SU-DHL-6 (cell line): Measurements from ENCODE around the gene DCD.

Experiments
- H2AFZ ChIP-seq: fragments of 200-600 bp; sonication (generic); 2 replicates; pipeline ENCODE4 v1.6.1; 2014; ENCODE audit warnings: low read depth, mild to moderate bottlenecking, moderate library complexity, mixed read lengths, antibody characterized with exemption, low read length; ENCODE audit not compliant: severe bottlenecking
- H3F3A ChIP-seq: fragments of 200-600 bp; shearing (Covaris generic); 2 replicates; pipeline ENCODE4 v1.6.0; 2016; ENCODE audit warnings: antibody characterized with exemption, mild to moderate bottlenecking; ENCODE audit not compliant: insufficient read depth
- H3K27ac ChIP-seq: fragments of 200-600 bp; sonication (generic); 2 replicates; pipeline ENCODE4 v1.5.1; 2016; ENCODE audit warnings: low read depth, mild to moderate bottlenecking, low read length, moderate library complexity, mixed read lengths
- H3K27me3 ChIP-seq: fragments of 200-600 bp; sonication (generic), shearing (Covaris generic); 2 replicates; pipeline ENCODE4 v1.6.0; 2014; ENCODE audit warnings: mild to moderate bottlenecking, low read length
- H3K36me3 ChIP-seq: fragments of 200-600 bp; sonication (generic); 2 replicates; pipeline ENCODE4 v1.6.1; 2014; ENCODE audit warnings: mild to moderate bottlenecking, low read length, mixed read lengths
- H3K4me2 ChIP-seq: fragments of 300-600, 200-600 bp; shearing (Covaris generic), sonication (generic); 2 replicates; pipeline ENCODE4 v1.6.0; 2014; ENCODE audit warnings: low read length, low read depth, mild to moderate bottlenecking; ENCODE audit not compliant: poor library complexity, severe bottlenecking
- H3K4me3 ChIP-seq: fragments of 200-600 bp; sonication (generic); 2 replicates; pipeline ENCODE4 v1.5.1; 2014; ENCODE audit warnings: antibody characterized with exemption, low read length, mild to moderate bottlenecking, mixed read lengths; ENCODE audit not compliant: insufficient read depth, poor library complexity, severe bottlenecking
- H3K79me2 ChIP-seq: fragments of 200-600 bp; sonication (generic); 2 replicates; pipeline ENCODE4 v1.6.1; 2014; ENCODE audit warnings: mild to moderate bottlenecking, low read length, moderate library complexity; ENCODE audit not compliant: insufficient read depth
- H3K9ac ChIP-seq: fragments of 200-600 bp; sonication (generic); 2 replicates; pipeline ENCODE4 v1.7.0; 2014; ENCODE audit warnings: mild to moderate bottlenecking, low read length
- H3K9me2 ChIP-seq: fragments of 200-600 bp; sonication (generic); replicated peaks from 2 replicates; pipeline ENCODE4 v1.6.1; 2014; ENCODE audit warnings: low read length; ENCODE audit not compliant: insufficient read depth
- H3K9me3 ChIP-seq: fragments of 200-600 bp; sonication (generic); 2 replicates; pipeline ENCODE4 v1.6.1; 2014; ENCODE audit warnings: low read length, mixed read lengths; ENCODE audit not compliant: insufficient read depth
- H4K20me1 ChIP-seq: fragments of 200-600 bp; sonication (generic); 2 replicates; pipeline ENCODE4 v1.6.1; 2014; ENCODE audit warnings: low read depth, mild to moderate bottlenecking, antibody characterized with exemption, low read length, moderate library complexity, mixed read lengths
- CTCF ChIP-seq: fragments of 200-600 bp; sonication (generic); IDR thresholded peaks from one replicate; pipeline ENCODE4 v1.5.1; 2017; ENCODE audit warnings: antibody characterized with exemption, mild to moderate bottlenecking, low read length, moderate library complexity; ENCODE audit not compliant: insufficient read depth, poor library complexity, severe bottlenecking
- EZH2phosphoT487 ChIP-seq: fragments of 200-600 bp; sonication (generic), shearing (Covaris generic); conservative IDR thresholded peaks from 2 replicates; pipeline ENCODE4 v1.6.1; 2018; ENCODE audit warnings: mild to moderate bottlenecking, antibody characterized with exemption, low read length, moderate library complexity, mixed read lengths

DCD gene

DNA sequence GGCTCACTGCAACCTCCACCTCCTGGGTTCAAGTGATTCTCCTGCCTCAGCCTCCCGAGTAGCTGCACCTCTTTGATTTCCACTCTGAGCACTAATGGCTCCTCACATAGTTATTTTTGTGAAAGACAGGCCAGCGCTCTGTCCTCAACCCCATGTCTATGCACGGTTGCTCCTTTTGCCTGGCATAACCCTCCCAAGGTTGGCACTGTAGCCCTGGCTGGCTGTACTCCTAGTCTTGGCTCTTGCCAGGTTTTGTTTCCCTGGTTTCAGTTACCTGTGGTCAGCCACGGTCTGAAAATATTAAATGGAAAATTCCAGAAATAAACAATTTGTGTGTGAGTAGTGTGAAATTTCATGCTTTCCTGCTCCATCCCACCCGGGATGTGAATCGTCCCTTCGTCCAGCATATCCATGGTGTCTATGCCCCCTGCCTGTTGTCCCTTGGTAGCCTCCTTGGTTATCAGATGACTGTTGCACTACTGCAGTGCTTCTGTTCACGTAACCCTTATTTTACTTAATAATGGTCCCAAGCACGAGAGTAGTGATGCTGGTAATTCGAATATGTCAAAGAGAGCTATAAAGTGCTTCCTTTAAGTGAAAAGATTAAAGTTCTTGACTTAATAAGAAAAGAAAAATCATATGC is 12.3 kb upstream of the DCD start:
- H3K27me3 ChIP-seq = no peaks in the 10 kb centered on the region
- TF ChIP-seq CTCF (no peak), EZH2phosphoT487 (no peak)
- no peaks in the 10 kb centered on the region for H4K20me1 ChIP-seq

GRCh38 chr12:54658306-54659264 is 10.4 kb upstream of the DCD start:
- Histone ChIP-seq H3K79me2 (no peaks in the 10 kb centered on the region), H3K27me3 (no peaks in the 10 kb centered on the region), H3K9ac (no peak overlapping the region), H3K4me3 (no peak overlapping the region), H3K36me3 (no peaks in the 10 kb centered on the region), H3K27ac (no peak overlapping the region), H3F3A (no peaks in the 10 kb centered on the region), H3K9me2 (no peaks in the 10 kb centered on the region), H4K20me1 (no peaks in the 10 kb centered on the region), H3K4me2 (no peak overlapping the region), H3K9me3 (no peaks in the 10 kb centered on the region), H2AFZ (no peak overlapping the region)
- no peak for TF ChIP-seq EZH2phosphoT487
- TF ChIP-seq CTCF = peak; percentile 68

More for the DNA sequence above, 12.3 kb upstream of the DCD start:
- Histone ChIP-seq H3K4me3 (no peak overlapping the region), H3K36me3 (no peaks in the 10 kb centered on the region), H3K27ac (no peak overlapping the region), H3K4me2 (no peak overlapping the region), H3K9me3 (no peaks in the 10 kb centered on the region), H3F3A (no peaks in the 10 kb centered on the region), H3K9ac (no peak overlapping the region), H3K9me2 (no peaks in the 10 kb centered on the region), H2AFZ (no peak overlapping the region), H3K79me2 (no peaks in the 10 kb centered on the region)

- Histone ChIP-seq H3K9me3 (no peaks in the 10 kb centered on the region), H3K4me3 (no peak overlapping the region), H3K79me2 (no peaks in the 10 kb centered on the region), H3K27me3 (no peaks in the 10 kb centered on the region), H3K9me2 (no peaks in the 10 kb centered on the region), H4K20me1 (no peaks in the 10 kb centered on the region), H3K27ac (no peak overlapping the region), H3K9ac (no peak overlapping the region), H3K36me3 (no peaks in the 10 kb centered on the region), H3F3A (no peaks in the 10 kb centered on the region), H3K4me2 (no peak overlapping the region), H2AFZ (no peak overlapping the region)
- no peak for TF ChIP-seq CTCF
Measured at GRCh38 chr12:54657105-54657607, 9.0 kb upstream of the DCD start.
